Activated T-cell treated with anti-CD3 and anti-CD28 coated beads, Interleukin-2, amount 50 U/mL, for 4 hours (primary cell): Measurements from ENCODE around the gene EXOC8. TPM values are rescaled to one million over a fixed set of nuclear protein-coding genes. Genes with fewer than 3 reads are reported as not detected.
A peak's percentile ranks its signal among the peaks of the same experiment; 100 is the strongest.

Experiments
- ATAC-seq, 2 donors: fragments of 200-7000 bp; cut with Tn5 transposase; one replicate each; pipeline ENCODE4 v1.10.0; 2021
- DNase-seq: peaks from one replicate; pipeline ENCODE4 v3.0.0-alpha.2; 2020
- H3K27me3 Mint-ChIP-seq: one replicate; pipeline ENCODE4 v1.8.0; 2021; ENCODE audit warnings: low read depth, mixed read lengths
- H3K36me3 Mint-ChIP-seq: one replicate; pipeline ENCODE4 v1.8.0; 2022; ENCODE audit warnings: mixed read lengths; ENCODE audit not compliant: insufficient read depth
- H3K4me1 Mint-ChIP-seq: one replicate; pipeline ENCODE4 v1.8.0; 2021; ENCODE audit warnings: low read depth, mixed read lengths
- H3K4me3 Mint-ChIP-seq: one replicate; pipeline ENCODE4 v1.8.0; 2021; ENCODE audit warnings: mild to moderate bottlenecking, moderate library complexity, mixed read lengths
- H3K9me3 Mint-ChIP-seq: one replicate; pipeline ENCODE4 v1.8.0; 2021; ENCODE audit warnings: mixed read lengths
- total RNA-seq, 3 donors: library from RNA; stranded (reverse); gene quantifications; one replicate each; pipeline ENCODE4 v1.2.1, GENCODE V29; 2021

Gene EXOC8
- total RNA-seq, 3 donors from 2014 or later, result 13.5 to 14.0 (median 13.9) TPM

DNA sequence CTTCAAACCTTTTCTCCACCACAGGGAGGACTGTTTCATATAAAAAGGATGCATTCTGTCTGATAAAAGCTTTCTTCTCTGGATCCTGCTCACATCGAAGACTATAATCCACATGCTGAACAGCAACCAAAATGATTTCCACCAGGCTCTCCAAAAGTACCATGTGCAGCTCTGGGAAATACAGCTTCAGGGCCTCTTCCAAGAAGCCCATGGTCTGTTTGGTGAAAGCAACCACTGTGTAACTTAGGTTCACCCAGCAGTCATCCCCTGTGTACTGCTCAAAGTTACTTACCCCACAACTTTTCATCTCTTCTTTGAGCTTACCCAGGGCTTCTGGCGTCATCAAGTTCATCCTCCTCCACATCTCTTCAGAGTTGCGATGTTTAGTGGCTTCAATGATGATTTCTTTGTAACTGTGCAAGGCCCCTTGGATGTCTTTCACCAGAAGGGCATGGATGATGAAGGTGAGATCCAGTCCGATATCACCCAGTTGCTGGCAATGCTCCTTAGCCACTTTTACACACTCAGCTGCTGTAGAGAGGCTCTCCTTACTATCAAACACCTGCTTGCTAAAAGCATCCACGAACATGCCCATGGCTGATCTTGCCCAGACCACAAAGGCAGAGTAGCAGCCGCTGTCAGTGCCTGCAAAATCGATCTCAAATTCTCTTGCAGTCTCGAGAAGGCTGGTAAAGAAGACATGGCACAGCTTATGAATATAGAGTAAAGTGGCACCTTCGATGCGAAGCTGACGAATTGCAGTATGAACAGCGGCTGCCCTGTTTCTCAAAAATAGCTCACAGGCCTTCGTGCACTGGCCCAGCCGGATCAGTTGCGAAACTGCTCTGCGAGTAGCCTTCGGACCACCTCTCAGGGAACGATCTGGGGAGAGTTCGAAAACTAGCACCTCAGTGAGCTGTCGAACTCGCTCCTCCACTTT is 1.7 kb downstream of the EXOC8 start:
- H3K27me3 Mint-ChIP-seq, result no peaks in the 10 kb centered on the region
- H3K4me1 Mint-ChIP-seq, result peaks cover 69% of the 10 kb centered on the region
- ATAC-seq (no peak), DNase-seq (no peak)
- H3K4me3 Mint-ChIP-seq, result peak overlapping the region; percentile 94
- H3K36me3 Mint-ChIP-seq, result peaks cover 22% of the 10 kb centered on the region
- H3K9me3 Mint-ChIP-seq, result no peaks in the 10 kb centered on the region

DNA sequence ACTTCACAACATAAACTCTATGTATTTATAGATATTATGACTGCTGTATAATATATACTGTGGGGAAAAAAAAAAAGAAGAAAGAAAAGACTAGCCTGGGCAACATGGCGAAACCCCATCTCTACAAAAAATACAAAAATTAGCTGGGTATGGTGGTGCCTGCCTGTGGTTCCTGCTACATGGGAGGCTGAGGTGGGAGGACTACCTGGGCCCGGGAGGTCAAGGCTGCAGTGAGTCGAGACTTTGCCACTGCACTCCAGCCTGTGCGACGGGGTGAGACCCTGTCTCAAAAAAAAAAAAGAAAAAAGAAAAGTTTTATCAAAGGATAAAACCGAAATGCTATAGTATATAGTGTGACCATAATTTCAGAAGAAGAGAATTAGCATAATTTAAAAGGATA is 2.7 kb downstream of the EXOC8 start:
- ATAC-seq (no peak), DNase-seq (no peak)
- peak overlapping the region; percentile 73 for H3K4me3 Mint-ChIP-seq
- no peaks in the 10 kb centered on the region for H3K27me3 Mint-ChIP-seq
- H3K36me3 Mint-ChIP-seq, result peaks cover 19% of the 10 kb centered on the region
- peaks cover 65% of the 10 kb centered on the region for H3K4me1 Mint-ChIP-seq
- H3K9me3 Mint-ChIP-seq, result no peaks in the 10 kb centered on the region

DNA sequence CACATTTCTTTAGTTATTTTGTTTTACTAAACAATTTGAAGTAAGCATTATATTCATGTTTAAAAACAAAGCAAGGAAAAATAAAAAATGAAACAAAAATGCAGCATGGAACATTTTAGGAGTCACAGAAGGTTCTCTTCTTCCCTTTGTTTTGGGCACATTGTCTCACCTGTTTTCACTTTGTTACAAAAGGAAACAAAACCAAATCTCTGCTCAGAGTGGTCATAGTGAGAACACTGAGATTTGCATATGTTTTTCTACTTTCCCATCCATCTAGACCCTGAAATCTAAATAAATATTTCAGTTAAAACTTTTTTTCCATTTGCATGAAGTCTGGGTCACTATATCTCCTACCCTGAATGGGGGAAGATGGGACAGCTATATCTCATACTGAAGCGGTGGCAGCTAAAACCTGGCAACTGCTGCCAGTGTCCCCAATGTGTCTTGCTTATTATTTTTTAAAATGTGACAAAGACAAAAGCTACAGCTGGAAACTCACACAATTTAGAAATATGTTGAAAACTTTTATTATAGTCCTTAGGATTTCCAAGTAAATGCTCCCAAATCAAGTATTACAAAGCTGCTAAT is 3.5 kb downstream of the EXOC8 start:
- peak overlapping the region; percentile 73 for H3K4me3 Mint-ChIP-seq
- H3K4me1 Mint-ChIP-seq, result peaks cover 62% of the 10 kb centered on the region
- no peaks in the 10 kb centered on the region for H3K9me3 Mint-ChIP-seq
- DNase-seq (no peak), ATAC-seq (no peak)
- H3K27me3 Mint-ChIP-seq, result no peaks in the 10 kb centered on the region
- H3K36me3 Mint-ChIP-seq, result peaks cover 19% of the 10 kb centered on the region

DNA sequence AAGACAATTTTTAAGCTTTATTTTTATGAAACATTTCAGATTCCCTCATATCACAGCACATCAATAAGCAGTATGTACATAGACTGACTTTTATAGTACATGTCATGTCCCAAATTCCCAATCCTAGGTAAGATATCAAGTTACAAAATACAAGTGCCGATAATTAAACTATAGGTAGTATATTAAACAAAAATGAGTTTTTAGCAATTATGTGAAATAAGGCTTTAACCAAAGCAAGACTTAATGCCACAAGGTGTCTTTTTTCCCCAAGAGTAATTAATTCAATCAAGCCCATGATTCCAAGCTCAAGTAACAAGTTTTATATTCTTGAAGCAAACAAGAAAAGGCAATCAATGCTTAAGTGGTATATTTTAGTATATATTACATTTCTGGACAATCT is 4.9 kb downstream of the EXOC8 start:
- Mint-ChIP-seq H3K4me3 (peak overlapping the region; percentile 73), H3K27me3 (no peaks in the 10 kb centered on the region), H3K4me1 (peaks cover 59% of the 10 kb centered on the region), H3K9me3 (no peaks in the 10 kb centered on the region), H3K36me3 (peaks cover 19% of the 10 kb centered on the region)
- no peak for DNase-seq
- no peak for ATAC-seq

DNA sequence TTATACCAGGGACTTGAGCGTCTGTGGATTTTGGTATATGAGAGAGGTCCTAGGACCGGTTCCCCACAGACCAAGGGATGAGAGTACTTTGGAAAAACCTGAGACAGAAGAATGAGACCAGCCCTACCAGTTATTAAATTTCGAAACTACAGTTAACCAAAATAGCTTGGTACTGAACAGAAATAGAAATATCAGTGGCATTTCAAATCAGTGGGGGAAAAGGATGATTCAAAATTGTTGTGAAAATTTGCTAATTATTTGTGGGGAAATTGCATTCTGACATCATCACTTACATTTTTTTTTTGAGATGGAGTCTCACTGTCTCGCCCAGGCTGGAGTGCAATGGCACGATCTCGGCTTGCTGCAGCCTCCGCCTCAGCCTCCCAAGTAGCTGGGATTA is 8.2 kb downstream of the EXOC8 start:
- Mint-ChIP-seq H3K9me3 (no peaks in the 10 kb centered on the region), H3K27me3 (no peaks in the 10 kb centered on the region), H3K4me1 (peaks cover 35% of the 10 kb centered on the region), H3K36me3 (peaks cover 12% of the 10 kb centered on the region), H3K4me3 (no peak overlapping the region)
- DNase-seq (no peak), ATAC-seq (no peak)

DNA sequence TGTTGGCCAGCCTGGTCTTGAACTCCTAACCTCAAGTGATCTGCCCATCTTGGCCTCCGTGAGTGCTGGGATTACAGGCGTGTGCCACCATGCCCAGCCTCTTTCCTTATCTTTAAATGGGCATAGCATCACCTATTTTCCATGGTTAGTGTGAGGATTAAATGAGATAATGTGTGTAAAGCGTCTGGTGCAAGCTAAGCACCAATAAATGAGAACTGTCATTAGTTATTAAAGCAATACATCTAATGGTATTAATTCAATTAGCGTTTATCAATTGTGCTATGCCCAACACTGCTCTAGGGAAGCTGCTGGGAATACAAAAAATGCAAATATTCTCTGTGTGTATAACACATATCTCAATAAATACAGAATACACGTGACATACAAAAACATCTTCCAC is 10.0 kb downstream of the EXOC8 start:
- peaks cover 7% of the 10 kb centered on the region for H3K36me3 Mint-ChIP-seq
- no peaks in the 10 kb centered on the region for H3K27me3 Mint-ChIP-seq
- peaks cover 17% of the 10 kb centered on the region for H3K4me1 Mint-ChIP-seq
- no peak overlapping the region for H3K4me3 Mint-ChIP-seq
- DNase-seq (no peak), ATAC-seq (no peak)
- no peaks in the 10 kb centered on the region for H3K9me3 Mint-ChIP-seq

DNA sequence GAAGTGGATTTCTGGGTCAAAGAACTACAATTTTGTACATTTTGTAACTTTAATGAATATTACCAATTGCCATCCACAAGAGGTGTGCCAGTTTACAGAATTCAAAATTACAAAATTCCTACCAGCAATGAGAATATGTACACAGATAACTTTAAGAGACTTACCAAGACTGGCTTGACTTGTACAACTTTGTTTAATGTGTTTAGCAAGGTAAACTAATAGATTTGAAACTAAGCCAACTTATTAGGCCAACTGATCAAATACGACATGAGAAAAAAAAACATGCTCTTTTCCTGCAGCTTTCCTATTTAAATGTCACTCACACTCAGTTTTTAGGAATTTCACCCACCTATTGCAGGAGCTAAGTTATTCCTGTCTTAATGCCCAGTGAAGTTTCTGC is 11.4 kb downstream of the EXOC8 start:
- Mint-ChIP-seq H3K36me3 (no peaks in the 10 kb centered on the region), H3K27me3 (no peaks in the 10 kb centered on the region)

DNA sequence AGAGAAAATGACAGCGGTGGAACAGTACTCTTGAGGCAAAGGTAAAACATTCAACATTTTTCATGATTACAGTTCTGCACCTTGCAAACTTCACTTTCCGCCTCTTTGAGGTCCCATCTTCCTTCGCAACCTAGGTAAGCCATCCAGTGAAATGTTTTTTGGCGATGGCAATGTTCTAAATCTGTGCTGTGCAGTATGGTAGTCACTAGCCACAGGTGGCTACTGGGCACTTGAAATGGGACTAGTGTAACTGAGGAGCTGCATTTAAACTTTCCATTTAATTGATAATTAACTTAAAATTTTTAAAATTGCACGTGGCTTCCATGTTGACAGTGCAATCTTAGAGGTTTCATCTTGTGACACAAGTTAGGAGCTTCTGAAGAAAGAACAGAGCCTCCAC is 13.0 kb downstream of the EXOC8 start:
- ATAC-seq, result no peak
- no peak for DNase-seq
- H3K36me3 Mint-ChIP-seq, result no peaks in the 10 kb centered on the region
- H3K4me1 Mint-ChIP-seq, result peaks cover 6% of the 10 kb centered on the region
- no peaks in the 10 kb centered on the region for H3K27me3 Mint-ChIP-seq
- H3K4me3 Mint-ChIP-seq, result no peak overlapping the region
- no peaks in the 10 kb centered on the region for H3K9me3 Mint-ChIP-seq

More for the DNA sequence above, 11.4 kb downstream of the EXOC8 start:
- ATAC-seq (no peak), DNase-seq (no peak)
- H3K9me3 Mint-ChIP-seq, result no peaks in the 10 kb centered on the region
- H3K4me3 Mint-ChIP-seq, result no peak overlapping the region
- peaks cover 8% of the 10 kb centered on the region for H3K4me1 Mint-ChIP-seq

DNA sequence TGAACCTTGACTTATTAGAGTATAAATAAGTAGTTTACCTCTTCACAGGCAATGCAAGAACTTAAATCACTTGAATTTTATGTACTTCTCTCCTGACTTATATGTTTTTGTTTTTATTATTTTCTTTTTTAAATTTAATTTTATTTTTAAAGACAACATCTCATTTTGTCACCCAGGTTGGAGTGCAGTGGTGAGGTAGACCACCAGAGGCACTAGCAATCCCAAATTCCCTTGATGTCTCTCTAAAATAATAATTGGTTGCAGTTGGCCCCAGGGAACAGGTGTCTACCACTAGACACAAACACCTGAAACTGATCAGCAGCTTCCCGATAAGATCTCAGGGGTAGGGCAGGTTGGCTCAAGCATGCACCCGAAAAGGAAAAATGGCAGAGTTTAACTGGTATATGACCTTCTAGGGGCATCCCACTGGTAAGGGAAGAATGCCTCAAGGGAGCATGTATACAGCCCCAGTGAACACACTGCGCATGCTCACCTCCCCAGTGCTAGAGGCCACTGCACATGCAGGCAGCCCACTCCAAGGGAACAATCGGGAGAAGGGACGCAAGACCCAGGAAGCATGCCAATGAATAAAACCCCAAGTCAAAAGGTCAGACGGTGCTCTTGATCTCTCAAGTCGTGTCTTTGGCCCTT is 14.6 kb downstream of the EXOC8 start:
- Mint-ChIP-seq H3K4me1 (no peaks in the 10 kb centered on the region), H3K27me3 (no peaks in the 10 kb centered on the region), H3K9me3 (no peaks in the 10 kb centered on the region), H3K36me3 (no peaks in the 10 kb centered on the region), H3K4me3 (no peak overlapping the region)
- no peak for ATAC-seq
- no peak for DNase-seq

DNA sequence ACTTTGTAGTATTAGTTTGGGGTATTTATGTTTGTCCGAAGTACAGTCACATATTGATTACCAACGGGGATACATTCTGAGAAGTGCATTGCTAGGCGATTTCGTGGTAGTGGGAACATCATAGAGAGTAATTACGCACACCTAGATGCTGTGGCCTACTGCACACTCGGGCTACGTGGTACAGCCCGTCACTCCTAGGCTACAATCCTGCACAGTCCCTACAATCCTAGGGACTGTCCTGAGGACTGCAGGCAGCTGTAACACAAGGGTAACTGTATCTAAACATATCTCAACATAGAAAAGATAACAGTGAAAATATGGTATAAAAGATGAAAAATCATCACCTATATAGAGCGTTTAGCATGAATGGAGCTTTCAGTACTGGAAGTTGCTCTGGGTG is 18.6 kb downstream of the EXOC8 start:
- Mint-ChIP-seq H3K4me3 (no peak overlapping the region), H3K36me3 (no peaks in the 10 kb centered on the region), H3K9me3 (no peaks in the 10 kb centered on the region), H3K27me3 (no peaks in the 10 kb centered on the region), H3K4me1 (no peaks in the 10 kb centered on the region)
- ATAC-seq (no peak), DNase-seq (no peak)

DNA sequence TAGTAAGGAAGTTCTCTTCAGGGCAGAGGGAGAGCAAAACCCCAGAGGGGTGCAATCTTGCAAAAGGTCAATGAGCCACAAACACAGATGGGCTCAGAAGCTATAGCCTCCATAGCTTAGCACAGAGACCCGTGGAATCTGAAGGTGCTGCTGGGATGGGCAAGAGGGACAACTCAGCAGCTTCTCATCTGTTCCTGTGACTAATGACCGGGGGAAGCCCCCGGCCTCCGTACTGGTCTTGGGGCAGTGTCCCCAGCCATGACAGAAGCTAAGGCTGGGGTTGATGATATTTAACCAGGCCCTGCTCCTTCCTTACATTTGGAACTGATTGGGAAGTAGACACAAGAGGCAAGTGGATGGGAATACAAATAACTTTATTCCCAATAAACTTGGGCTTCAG is 19.1 kb downstream of the EXOC8 start:
- Mint-ChIP-seq H3K4me1 (no peaks in the 10 kb centered on the region), H3K4me3 (no peak overlapping the region), H3K27me3 (no peaks in the 10 kb centered on the region), H3K9me3 (no peaks in the 10 kb centered on the region), H3K36me3 (no peaks in the 10 kb centered on the region)
- DNase-seq (no peak), ATAC-seq (no peak)

DNA sequence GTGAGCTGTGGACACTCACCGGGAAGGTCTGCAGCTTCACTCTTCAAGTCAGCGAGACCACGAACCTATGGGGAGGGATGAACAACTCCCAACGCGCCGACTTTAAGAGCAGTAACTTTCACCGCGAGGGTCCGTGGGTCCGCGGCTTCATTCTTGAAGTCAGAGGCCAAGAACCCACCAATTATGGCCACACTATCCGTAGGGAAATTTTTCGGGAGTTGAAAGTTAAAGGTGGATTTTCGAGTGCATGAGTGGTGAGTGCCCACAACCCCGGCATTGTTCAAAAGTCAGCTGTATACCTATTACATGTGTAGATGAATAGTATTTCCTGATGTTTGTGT is 19.7 kb downstream of the EXOC8 start:
- no peaks in the 10 kb centered on the region for H3K9me3 Mint-ChIP-seq
- no peak for ATAC-seq
- no peak for DNase-seq
- no peaks in the 10 kb centered on the region for H3K27me3 Mint-ChIP-seq
- H3K36me3 Mint-ChIP-seq, result no peaks in the 10 kb centered on the region
- no peaks in the 10 kb centered on the region for H3K4me1 Mint-ChIP-seq
- H3K4me3 Mint-ChIP-seq, result no peak overlapping the region

DNA sequence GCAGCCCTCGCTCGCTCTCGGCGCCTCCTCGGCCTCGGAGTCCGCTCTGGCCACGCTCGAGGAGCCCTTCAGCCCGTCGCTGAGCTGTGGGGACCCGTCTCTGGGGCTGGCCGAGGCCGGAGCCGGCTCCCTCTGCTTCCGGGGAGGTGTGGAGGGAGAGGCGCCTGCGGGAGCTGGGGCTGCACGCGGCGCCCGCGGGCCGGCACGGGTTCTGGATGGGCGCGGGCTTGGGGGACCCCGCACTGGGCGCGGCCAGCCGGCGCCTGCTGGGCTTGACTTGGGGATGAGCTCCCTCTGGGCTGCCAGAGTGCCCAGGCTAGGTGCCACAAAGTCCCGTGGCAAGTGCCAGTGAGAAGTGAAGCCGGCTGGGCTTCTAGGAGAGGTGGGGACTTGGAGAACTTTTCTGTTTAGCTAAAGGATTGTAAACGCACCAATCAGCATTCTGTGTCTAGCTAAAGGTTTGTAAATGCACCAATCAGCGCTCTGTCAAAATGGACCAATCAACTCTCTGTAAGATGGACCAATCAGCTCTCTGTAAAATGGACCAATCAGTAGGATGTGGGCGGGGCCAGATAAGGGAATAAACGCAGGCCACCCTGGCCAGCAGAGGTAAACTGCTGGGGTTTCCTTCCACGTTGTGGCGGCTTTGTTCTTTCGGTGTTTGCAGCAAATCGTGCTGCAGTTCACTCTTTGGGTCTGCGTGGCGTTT is 20.2 kb downstream of the EXOC8 start:
- no peaks in the 10 kb centered on the region for H3K36me3 Mint-ChIP-seq
- no peaks in the 10 kb centered on the region for H3K27me3 Mint-ChIP-seq
- H3K4me3 Mint-ChIP-seq, result no peak overlapping the region
- H3K4me1 Mint-ChIP-seq, result no peaks in the 10 kb centered on the region
- ATAC-seq (no peak), DNase-seq (no peak)
- H3K9me3 Mint-ChIP-seq, result no peaks in the 10 kb centered on the region

DNA sequence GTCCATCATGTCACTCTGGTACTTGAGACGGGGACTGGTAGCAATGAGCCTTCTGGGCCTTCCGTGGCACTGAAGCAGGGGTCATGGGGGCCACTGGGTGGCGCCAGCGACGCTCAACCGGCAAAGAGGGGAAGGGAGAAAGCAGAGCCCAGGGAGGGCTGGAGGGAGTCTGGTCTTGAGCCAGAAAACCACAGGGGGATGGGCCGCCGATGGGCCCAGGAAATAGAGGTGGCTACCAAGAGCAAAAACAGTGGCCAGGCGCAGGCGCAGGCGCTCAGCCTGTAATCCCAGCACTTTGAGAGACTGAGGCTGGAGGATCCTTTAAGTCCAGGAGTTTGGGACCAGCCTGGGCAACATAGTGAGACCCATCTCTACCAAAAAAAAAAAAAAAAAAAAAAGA is 21.8 kb downstream of the EXOC8 start:
- no peaks in the 10 kb centered on the region for H3K9me3 Mint-ChIP-seq
- peak; percentile 62 to 78 for ATAC-seq
- H3K36me3 Mint-ChIP-seq, result no peaks in the 10 kb centered on the region
- DNase-seq, result peak; percentile 16
- no peaks in the 10 kb centered on the region for H3K27me3 Mint-ChIP-seq
- no peaks in the 10 kb centered on the region for H3K4me1 Mint-ChIP-seq
- no peak overlapping the region for H3K4me3 Mint-ChIP-seq
